Natural killer cell (primary cell): ENCODE data around the gene SLC22A12. TPM values are rescaled to one million over a fixed set of nuclear protein-coding genes. Genes with fewer than 3 reads are reported as not detected.

Source experiments
- ATAC-seq, 3 donors: fragments of 150-1000 bp in 2 of 3; fragments of 200-7000 bp in 1 of 3; cut with Tn5 transposase; 1 replicate in 1 of 3; 2 replicates in 2 of 3; pipeline ENCODE4 v1.10.0; 2021; ENCODE audit warnings: mild to moderate bottlenecking in 2 of 3, moderate library complexity in 2 of 3
- DNase-seq, 2 donors: peaks; one replicate each; pipeline versions ENCODE4 v3.0.0 to v3.0.0-alpha.2; 2013 to 2021; ENCODE audit warnings: mixed read lengths in 1 of 2
- H3K27ac ChIP-seq: one replicate; pipeline ENCODE4 v1.5.1; 2013; ENCODE audit warnings: mild to moderate bottlenecking, low read length
- H3K27me3 ChIP-seq: one replicate; pipeline ENCODE4 v1.6.1; 2013; ENCODE audit warnings: low read length; ENCODE audit not compliant: control insufficient read depth, insufficient read depth
- H3K36me3 ChIP-seq: one replicate; pipeline ENCODE4 v1.6.1; 2013; ENCODE audit warnings: low read length; ENCODE audit not compliant: control insufficient read depth, insufficient read depth
- H3K4me1 ChIP-seq: one replicate; pipeline ENCODE4 v1.6.1; 2013; ENCODE audit warnings: low read length; ENCODE audit not compliant: control insufficient read depth, insufficient read depth
- H3K4me3 ChIP-seq: one replicate; pipeline ENCODE4 v1.5.1; 2013; ENCODE audit warnings: low read length
- H3K9me3 ChIP-seq: one replicate; pipeline ENCODE4 v1.6.1; 2013; ENCODE audit warnings: low read length; ENCODE audit not compliant: control insufficient read depth, insufficient read depth
- H3K27ac Mint-ChIP-seq, 2 donors: one replicate each; pipeline ENCODE4 v1.8.0; 2022; ENCODE audit warnings: mild to moderate bottlenecking in 2 of 2, mixed read lengths in 2 of 2, moderate library complexity in 1 of 2
- H3K27me3 Mint-ChIP-seq, 2 donors: one replicate each; pipeline ENCODE4 v1.8.0; 2022; ENCODE audit warnings: low read depth in 2 of 2, mixed read lengths in 2 of 2
- H3K36me3 Mint-ChIP-seq: one replicate; pipeline ENCODE4 v1.8.0; 2022; ENCODE audit warnings: mixed read lengths
- H3K4me1 Mint-ChIP-seq, 2 donors: one replicate each; pipeline ENCODE4 v1.8.0; 2022; ENCODE audit warnings: mixed read lengths in 2 of 2
- H3K4me3 Mint-ChIP-seq: one replicate; pipeline ENCODE4 v1.8.0; 2022; ENCODE audit warnings: mild to moderate bottlenecking, moderate library complexity, mixed read lengths
- H3K9me3 Mint-ChIP-seq, 2 donors: one replicate each; pipeline ENCODE4 v1.8.0; 2022; ENCODE audit warnings: mixed read lengths in 2 of 2
- WGBS: methylation state at CpG from one replicate; pipeline ENCODE4 v1.1.7; 2013; ENCODE audit warnings: missing lambda C conversion rate; ENCODE audit not compliant: insufficient coverage; 5-methylcytosine and 5-hydroxymethylcytosine counted together
- intact Hi-C: fragments of 100-400 bp; cut with micrococcal nuclease; formaldehyde crosslinking; loops from one replicate; pipeline ENCODE4 v1.14.2; 2022
- total RNA-seq, 4 donors: library from RNA; stranded (reverse); fragments of 120-200 nt in 1 of 4; gene quantifications; one replicate each; pipeline versions ENCODE4 v1.2.3 to v1.2.4, GENCODE V29; 2013 to 2022
- TF ChIP-seq, protein P1 (sequence below): fragments of 200-600 bp; IDR thresholded peaks from one replicate; pipeline ENCODE4 v1.8.0; 2022; ENCODE audit warnings: antibody characterized with exemption

SLC22A12 gene
- total RNA-seq, 3 donors from 2014 or later (not counting 1 experiment from before 2014, with no cell fraction given), result not detected

DNA sequence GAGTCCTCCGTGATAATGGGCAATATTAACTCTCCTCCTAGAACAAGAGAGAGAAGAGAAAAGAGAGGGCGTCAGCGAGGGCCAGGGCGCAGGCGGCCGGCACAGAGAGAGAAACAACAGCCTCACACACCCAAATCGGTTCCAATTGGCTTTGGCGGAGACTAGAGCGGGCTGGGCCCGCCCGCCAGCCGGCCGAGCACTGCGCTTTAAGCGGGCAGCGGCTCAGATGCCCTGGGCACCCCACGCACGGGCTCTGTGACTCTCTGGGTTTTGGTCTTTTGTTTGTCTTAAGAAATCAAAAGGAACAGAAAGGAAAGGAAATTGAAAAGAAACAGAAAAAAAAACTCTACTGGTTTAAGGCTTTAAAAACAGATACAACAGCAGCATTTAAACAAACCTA is 17.0 kb downstream of the SLC22A12 start:
- intact Hi-C loops, result no loop called here
- Mint-ChIP-seq H3K4me1 (peaks cover 0 to 12% of the 10 kb centered on the region in 2 donors), H3K27me3 (peaks cover 0 to 3% of the 10 kb centered on the region in 2 donors), H3K9me3 (no peaks in the 10 kb centered on the region), H3K4me3 (no peak overlapping the region), H3K36me3 (no peaks in the 10 kb centered on the region), H3K27ac (no peak overlapping the region)
- no peak for DNase-seq
- no peaks in the 10 kb centered on the region for H3K9me3 ChIP-seq
- no peak overlapping the region for H3K27ac ChIP-seq
- no peak overlapping the region for H3K4me3 ChIP-seq
- no peak for ATAC-seq
- peaks cover 6% of the 10 kb centered on the region for H3K4me1 ChIP-seq
- no peaks in the 10 kb centered on the region for H3K36me3 ChIP-seq
- TF ChIP-seq, protein P1, sequence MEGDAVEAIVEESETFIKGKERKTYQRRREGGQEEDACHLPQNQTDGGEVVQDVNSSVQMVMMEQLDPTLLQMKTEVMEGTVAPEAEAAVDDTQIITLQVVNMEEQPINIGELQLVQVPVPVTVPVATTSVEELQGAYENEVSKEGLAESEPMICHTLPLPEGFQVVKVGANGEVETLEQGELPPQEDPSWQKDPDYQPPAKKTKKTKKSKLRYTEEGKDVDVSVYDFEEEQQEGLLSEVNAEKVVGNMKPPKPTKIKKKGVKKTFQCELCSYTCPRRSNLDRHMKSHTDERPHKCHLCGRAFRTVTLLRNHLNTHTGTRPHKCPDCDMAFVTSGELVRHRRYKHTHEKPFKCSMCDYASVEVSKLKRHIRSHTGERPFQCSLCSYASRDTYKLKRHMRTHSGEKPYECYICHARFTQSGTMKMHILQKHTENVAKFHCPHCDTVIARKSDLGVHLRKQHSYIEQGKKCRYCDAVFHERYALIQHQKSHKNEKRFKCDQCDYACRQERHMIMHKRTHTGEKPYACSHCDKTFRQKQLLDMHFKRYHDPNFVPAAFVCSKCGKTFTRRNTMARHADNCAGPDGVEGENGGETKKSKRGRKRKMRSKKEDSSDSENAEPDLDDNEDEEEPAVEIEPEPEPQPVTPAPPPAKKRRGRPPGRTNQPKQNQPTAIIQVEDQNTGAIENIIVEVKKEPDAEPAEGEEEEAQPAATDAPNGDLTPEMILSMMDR, result no peak
- H3K27me3 ChIP-seq, result no peaks in the 10 kb centered on the region
- WGBS, result 95% methylated on average over 16 of the region's 18 CpGs

DNA sequence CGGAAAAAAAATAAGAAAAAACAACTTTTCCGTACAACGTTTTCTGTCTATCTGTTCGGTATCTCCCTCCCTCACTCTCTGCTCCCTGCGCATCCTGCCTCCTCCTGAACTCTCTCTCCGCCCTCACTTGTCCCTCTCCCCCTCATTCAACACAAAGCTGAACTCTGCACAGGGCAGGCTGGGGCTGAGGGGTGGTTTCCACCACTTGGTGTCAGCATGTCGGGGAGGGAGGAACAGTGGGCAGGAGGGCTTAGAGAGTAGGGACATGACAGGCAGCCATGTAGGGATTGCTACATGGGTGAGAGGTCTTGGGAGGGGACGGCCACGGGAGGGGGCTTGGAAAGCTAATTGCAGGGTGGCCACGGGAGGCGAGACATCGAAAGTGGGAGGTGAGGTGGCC is 17.6 kb downstream of the SLC22A12 start:
- peaks cover 0 to 3% of the 10 kb centered on the region in 2 donors for H3K27me3 Mint-ChIP-seq
- no peaks in the 10 kb centered on the region for H3K9me3 Mint-ChIP-seq
- TF ChIP-seq, protein P1, result no peak
- WGBS, result 86% methylated on average over 12 of the region's 12 CpGs
- peaks cover 0 to 12% of the 10 kb centered on the region in 2 donors for H3K4me1 Mint-ChIP-seq
- H3K9me3 ChIP-seq, result no peaks in the 10 kb centered on the region
- intact Hi-C loops, result no loop called here
- ATAC-seq (no peak), DNase-seq (no peak)
- no peaks in the 10 kb centered on the region for H3K36me3 ChIP-seq
- H3K27ac Mint-ChIP-seq, result no peak overlapping the region
- H3K27me3 ChIP-seq, result no peaks in the 10 kb centered on the region
- no peak overlapping the region for H3K4me3 Mint-ChIP-seq
- no peaks in the 10 kb centered on the region for H3K36me3 Mint-ChIP-seq
- H3K4me1 ChIP-seq, result peaks cover 6% of the 10 kb centered on the region
- no peak overlapping the region for H3K4me3 ChIP-seq
- no peak overlapping the region for H3K27ac ChIP-seq

DNA sequence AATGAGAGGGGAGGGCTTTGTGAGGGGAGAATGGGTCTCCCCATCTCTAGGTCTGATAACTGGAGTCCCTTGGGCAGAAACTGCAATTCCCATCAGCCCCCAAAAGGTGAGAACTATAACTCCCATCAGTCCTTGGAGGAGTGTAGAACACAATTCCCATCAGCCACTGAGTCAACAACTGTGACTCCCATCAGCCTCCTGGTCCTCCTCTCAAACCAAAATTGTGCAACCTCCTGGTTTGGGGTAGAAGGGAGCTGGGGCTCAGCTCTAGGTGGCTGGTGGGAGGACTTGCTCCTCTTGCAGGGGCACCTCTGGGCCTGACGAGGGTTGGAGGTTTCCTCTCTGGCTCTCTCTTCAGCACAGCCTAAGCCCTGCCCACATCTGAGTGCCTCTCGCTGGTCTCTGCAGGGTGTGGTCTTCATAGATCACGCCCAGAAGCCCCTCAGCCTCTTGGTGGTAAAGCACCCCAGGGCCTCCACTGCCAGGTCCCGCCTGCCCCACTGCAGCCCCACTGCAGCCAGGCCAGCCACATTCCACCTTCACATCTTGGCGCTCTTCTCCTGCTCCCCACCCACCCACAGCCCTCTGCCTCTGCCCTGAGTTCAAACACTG is 18.5 kb downstream of the SLC22A12 start:
- Mint-ChIP-seq H3K27me3 (peaks cover 0 to 3% of the 10 kb centered on the region in 2 donors), H3K4me3 (no peak overlapping the region), H3K36me3 (no peaks in the 10 kb centered on the region), H3K9me3 (no peaks in the 10 kb centered on the region), H3K27ac (no peak overlapping the region), H3K4me1 (peaks cover 0 to 12% of the 10 kb centered on the region in 2 donors)
- DNase-seq (no peak), ATAC-seq (no peak)
- H3K4me1 ChIP-seq, result peaks cover 6% of the 10 kb centered on the region
- intact Hi-C loops, result no loop called here
- H3K27me3 ChIP-seq, result no peaks in the 10 kb centered on the region
- no peaks in the 10 kb centered on the region for H3K9me3 ChIP-seq
- no peak overlapping the region for H3K27ac ChIP-seq
- 48% methylated on average over 5 of the region's 5 CpGs for WGBS
- TF ChIP-seq, protein P1, result no peak
- H3K4me3 ChIP-seq, result no peak overlapping the region
- H3K36me3 ChIP-seq, result no peaks in the 10 kb centered on the region

DNA sequence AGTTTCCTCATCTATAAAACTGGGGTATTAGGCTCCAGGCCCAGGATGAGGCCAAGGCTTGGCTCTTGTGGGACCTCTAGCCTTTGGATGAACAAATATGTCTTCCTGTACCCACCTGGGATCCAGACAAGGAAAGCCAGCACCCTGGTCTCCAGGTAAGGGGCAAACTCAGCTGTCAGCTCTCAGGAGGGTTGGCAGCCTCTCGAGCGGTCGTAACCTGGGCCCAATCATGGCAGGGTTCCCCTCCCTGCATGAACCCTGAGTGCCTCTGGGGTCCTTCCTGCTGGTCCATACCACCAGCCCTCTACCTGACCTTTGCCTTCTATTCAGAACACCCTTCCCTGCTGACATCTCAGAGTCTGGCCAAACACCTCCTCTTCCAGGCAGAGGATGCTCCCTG is 19.6 kb downstream of the SLC22A12 start:
- ATAC-seq (no peak), DNase-seq (no peak)
- H3K36me3 ChIP-seq, result no peaks in the 10 kb centered on the region
- peaks cover 6% of the 10 kb centered on the region for H3K4me1 ChIP-seq
- TF ChIP-seq, protein P1, result no peak
- 97% methylated on average over 3 of the region's 3 CpGs for WGBS
- H3K9me3 ChIP-seq, result no peaks in the 10 kb centered on the region
- Mint-ChIP-seq H3K27ac (no peak overlapping the region), H3K36me3 (no peaks in the 10 kb centered on the region), H3K4me1 (peaks cover 0 to 18% of the 10 kb centered on the region in 2 donors), H3K9me3 (no peaks in the 10 kb centered on the region), H3K4me3 (no peak overlapping the region), H3K27me3 (peaks cover 0 to 3% of the 10 kb centered on the region in 2 donors)
- H3K27me3 ChIP-seq, result no peaks in the 10 kb centered on the region
- H3K4me3 ChIP-seq, result no peak overlapping the region
- no peak overlapping the region for H3K27ac ChIP-seq
- intact Hi-C loops, result no loop called here
